GM23338 (cell line): ENCODE measurements around the gene MITF.

Experiments
- CREB1 ChIP-seq: fragments of 250-450 bp; sonication (Bioruptor Pico); IDR thresholded peaks from 2 replicates; pipeline ENCODE4 v1.5.0; 2020; ENCODE audit warnings: low read depth, mild to moderate bottlenecking, moderate library complexity
- CTCF ChIP-seq, 2 experiments: fragments of 200-600 bp in 1 of 2; sonication (generic) in 1 of 2; conservative IDR thresholded peaks; 2 replicates each; pipeline versions ENCODE4 v1.5.1 to v1.6.1; 2016 to 2017; ENCODE audit warnings: antibody characterized with exemption in 2 of 2, low read depth in 2 of 2, mild to moderate bottlenecking in 2 of 2, moderate library complexity in 1 of 2
- ETS1 ChIP-seq: IDR thresholded peaks from 2 replicates; pipeline ENCODE4 v1.6.1; 2016; ENCODE audit warnings: antibody characterized with exemption
- EZH2 ChIP-seq: fragments of 200-600 bp; sonication (generic); IDR thresholded peaks from one replicate; pipeline ENCODE4 v1.8.0; 2017; ENCODE audit warnings: antibody characterized with exemption, mild to moderate bottlenecking, low read depth; ENCODE audit not compliant: unreplicated experiment
- EZH2phosphoT487 ChIP-seq: fragments of 200-600 bp; sonication (generic); IDR thresholded peaks from one replicate; pipeline ENCODE4 v1.8.1; 2018; ENCODE audit warnings: antibody characterized with exemption; ENCODE audit not compliant: unreplicated experiment
- JUNB ChIP-seq: IDR thresholded peaks from one replicate; pipeline ENCODE4 v1.6.1; 2016; ENCODE audit warnings: antibody characterized with exemption; ENCODE audit not compliant: unreplicated experiment
- NANOG ChIP-seq: IDR thresholded peaks from 2 replicates; pipeline ENCODE4 v1.6.1; 2016; ENCODE audit warnings: antibody characterized with exemption, borderline replicate concordance
- POLR2AphosphoS5 ChIP-seq: IDR thresholded peaks from 2 replicates; pipeline ENCODE4 v1.6.1; 2016; ENCODE audit warnings: antibody characterized with exemption, low read depth
- REST ChIP-seq: IDR thresholded peaks from one replicate; pipeline ENCODE4 v1.6.1; 2018; ENCODE audit warnings: antibody characterized with exemption; ENCODE audit not compliant: unreplicated experiment
- ZNF114 ChIP-seq: fragments of 250-450 bp; sonication (Bioruptor Pico); IDR thresholded peaks from 2 replicates; pipeline ENCODE4 v1.5.0; 2020; ENCODE audit warnings: mild to moderate bottlenecking, moderate library complexity
- ZNF331 ChIP-seq: fragments of 250-450 bp; sonication (Bioruptor Pico); IDR thresholded peaks from 2 replicates; pipeline ENCODE4 v1.5.0; 2020; ENCODE audit warnings: low read depth, mild to moderate bottlenecking, moderate library complexity

DNA sequence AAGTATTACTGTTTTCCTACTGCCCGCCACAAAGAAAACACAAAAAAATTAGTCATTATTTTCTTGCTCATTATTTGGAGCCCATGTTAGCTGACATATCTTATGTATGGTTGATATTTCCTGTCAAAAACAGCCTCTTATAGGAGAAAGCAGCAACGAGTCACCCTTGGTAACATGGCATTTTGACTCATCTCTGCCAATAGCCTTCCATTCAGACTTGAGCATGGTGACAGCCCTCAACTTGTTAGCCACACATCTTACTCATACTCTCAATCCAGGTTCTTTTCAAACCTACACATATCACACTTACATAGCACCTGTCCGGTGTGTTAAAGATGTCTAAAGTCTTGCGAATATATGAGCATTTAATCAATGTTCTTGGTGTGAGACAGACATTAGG is 150.8 kb downstream of the MITF start:
- TF ChIP-seq CTCF (conservative IDR thresholded peaks at IDR 0.05; ENCODE audit: low read depth in 2 of 2) (no peak), REST (no peak), CREB1 (CRISPR knock-in tag) (no peak), EZH2phosphoT487 (no peak), ZNF331 (no peak), EZH2 (no peak), POLR2AphosphoS5 (no peak), ETS1 (no peak), JUNB (no peak), NANOG (no peak), ZNF114 (CRISPR knock-in tag) (no peak)
